Activated CD4-positive, CD25-positive, alpha-beta regulatory T cell treated with anti-CD3 and anti-CD28 coated beads, Interleukin-2, amount 50 U/mL, for 16 hours (primary cell): ENCODE measurements around the gene TFRC.
"Not testable (repeated sequence)": the region's sequence is repeated elsewhere in the genome, so short reads cannot be mapped to it uniquely, and the experiment has no call there.

Source experiments
- DNase-seq: peaks from one replicate; pipeline ENCODE4 v3.0.0-alpha.2; 2020; ENCODE audit warnings: low read depth, low spot score

The TFRC gene

DNA sequence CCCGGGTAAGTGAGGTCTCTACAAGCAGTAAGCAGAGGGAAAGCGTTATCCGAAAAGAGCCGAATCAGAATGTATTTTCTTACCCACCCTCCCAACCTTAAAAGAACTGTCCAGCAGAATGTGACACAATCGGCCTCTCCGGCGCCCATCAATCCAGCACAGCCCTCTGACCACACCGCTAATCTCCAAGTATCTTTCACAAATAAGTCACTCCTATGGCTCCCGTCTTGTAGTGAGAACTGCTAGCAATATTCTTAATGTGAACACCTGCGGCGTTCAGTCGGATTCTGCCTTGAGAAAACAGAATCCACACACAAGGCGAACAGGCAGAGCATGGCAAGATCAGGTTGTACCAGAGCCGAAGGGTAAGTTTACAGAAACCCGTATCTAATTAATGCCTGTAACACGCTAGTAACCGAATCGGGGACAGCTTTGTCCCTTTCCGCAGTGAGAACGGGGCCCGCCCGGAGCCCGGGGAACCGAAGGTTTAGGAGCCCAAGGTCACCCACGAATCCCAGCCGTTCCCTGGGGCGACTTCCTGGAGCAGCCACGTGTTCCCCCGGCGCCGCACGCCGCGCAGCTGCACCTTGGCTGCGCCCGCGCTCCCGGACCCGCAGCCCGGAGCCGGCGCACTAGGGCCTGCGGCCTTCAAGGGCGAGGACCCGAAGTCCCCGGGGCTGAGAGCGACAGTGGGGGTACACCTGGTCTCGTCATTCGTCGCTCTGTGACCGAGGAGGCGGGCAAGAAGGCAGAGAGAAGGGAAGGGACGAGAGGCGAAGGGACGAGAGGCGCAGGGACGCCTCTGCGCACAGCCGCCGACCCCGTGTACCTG, 672 bp downstream of the TFRC start:
- peak; percentile 23 for DNase-seq

DNA sequence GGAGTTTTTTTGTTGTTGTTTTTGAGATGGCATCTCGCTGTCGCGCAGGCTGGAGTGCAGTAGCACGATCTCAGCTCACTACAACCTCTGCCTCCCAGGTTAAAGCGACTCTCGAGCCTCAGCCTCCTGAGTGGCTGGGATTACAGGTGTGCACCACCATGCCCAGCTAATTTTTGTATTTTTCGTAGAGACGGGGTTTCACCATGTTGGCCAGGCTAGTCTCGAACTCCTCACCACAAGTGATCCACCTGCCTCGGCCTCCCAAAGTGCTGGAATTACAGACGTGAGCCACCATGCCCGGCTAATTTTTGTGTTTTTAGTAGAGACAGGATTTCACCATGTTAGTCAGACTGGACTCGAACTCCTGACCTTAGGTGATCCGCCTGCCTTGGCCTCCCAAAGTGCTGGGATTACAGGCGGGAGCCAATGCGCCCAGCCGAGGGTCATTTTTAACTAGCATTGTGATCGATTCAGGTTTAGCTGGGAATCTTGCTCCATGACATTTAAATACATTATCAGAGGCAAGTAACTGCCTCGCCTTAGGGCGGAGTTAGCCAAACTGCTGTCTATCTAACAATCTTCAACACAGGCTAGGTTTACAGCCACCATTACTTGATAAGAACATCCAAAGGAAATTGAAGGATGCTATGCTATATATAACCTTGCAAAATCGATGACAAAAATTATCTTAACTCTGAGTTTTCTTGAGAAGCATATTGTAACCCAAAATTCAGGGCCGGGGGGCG, 1.6 kb downstream of the TFRC start:
- not testable (repeated sequence) for DNase-seq

DNA sequence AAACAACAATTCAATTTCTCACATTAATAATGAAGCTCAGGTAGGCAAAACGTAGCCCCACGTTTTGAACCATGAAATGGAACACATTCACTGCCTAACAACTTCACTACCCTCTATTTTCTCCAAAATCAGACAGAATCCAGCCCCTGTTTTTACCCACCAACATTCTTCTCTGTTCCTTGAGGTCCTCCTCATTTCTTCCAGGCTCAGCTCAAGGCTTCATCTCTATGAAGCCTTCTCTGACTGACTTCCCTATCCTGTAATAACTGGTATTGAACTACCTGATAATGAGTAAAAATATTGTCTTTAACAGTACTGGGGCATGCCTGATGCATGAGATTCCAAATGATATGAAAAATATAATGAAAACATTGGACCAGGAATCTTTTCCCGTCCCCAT, 2.2 kb downstream of the TFRC start:
- no peak for DNase-seq

DNA sequence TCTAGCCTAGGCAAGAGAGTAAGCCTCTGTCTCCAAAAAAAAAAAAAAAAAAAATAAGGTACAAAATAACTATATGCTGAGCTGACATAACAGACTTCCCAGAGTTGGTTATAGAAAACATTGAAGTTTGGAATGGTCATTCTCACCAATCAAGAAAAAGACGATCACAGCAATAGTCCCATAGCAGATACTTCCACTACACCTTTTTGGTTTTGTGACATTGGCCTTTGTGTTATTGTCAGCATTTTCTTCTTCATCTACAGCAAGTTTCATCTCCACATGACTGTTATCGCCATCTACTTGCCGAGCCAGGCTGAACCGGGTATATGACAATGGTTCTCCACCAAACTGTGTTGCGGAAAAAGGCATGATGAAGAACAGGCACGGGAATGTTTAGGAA, 6.9 kb downstream of the TFRC start:
- no peak for DNase-seq

DNA sequence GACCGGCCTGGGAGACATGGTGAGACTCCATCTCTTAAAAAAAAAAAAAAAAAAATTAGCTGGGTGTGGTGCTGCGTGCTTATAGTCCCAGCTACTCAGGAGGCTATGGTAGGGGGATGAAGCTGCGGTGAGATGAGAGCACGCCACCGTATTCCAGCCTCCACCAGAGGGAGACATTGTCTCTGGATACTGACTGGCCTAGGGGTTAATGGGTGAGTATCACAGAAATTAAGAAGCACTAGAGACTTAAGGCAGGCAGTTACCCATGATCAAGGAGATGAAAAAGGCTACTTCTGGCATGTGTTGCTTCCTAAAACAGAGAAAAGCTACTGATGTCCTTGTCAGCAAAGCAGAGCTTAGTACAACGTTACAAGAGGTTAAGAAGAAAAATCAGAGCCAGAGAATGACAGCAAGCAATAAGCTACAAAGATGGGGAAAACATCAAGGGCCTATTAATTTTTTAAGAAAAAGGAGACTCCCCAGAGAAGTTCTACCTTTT, 8.6 kb downstream of the TFRC start:
- DNase-seq = peak; percentile 52

DNA sequence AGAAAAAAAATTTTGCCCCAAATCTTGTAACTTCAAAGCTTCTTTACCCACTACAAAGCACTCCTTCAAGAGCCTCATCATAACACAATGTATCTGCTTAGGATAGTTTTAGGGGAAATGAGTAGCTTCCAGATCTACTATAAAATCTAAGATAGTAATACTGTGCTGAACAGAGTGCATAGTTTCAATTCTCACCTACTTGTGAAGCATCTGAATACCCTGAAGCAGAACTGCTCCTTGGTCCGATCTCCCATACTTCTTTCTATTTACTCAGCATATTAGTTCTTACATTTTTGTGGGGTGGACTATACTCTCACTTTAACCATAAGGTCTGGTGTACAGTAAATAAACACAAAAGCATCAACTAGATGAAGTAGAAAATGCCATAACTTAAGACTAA, 9.6 kb downstream of the TFRC start:
- no peak for DNase-seq

DNA sequence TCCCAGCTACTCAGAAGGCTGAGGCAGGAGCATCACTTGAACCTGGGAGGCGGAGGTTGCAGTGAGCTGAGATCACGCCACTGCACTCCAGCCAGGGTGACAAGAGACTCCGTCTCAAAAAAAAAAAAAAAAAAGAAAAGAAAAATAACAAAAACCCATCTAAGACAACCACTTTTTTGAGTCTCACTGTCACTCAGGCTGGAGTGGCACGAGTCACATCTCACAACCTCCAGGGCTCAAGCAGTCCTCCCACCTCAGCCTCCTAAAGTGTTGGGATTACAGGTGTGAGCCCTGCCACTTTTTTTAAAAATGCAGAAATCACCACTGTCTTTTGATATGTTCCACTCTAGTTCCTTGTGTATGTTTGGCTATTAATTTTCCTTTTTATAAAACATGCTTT, 13.1 kb downstream of the TFRC start:
- DNase-seq = not testable (repeated sequence)

DNA sequence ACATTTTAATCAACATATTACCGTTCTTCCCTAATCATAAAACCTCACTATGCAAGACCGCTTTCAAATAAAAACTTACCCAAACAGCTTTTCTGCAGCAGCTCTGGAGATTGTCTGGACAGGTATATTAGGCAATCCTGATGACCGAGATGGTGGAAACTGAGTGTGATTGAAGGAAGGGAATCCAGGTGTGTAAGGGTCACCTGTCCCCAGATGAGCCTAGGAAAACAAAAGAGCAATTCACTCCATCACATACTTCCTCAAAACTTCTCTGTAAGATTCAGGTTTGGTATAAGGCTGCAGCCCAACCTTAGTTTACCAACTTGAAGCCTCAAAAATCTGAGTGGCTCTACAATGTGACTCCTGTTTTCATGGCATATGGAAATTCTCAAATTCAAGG, 14.5 kb downstream of the TFRC start:
- no peak for DNase-seq

DNA sequence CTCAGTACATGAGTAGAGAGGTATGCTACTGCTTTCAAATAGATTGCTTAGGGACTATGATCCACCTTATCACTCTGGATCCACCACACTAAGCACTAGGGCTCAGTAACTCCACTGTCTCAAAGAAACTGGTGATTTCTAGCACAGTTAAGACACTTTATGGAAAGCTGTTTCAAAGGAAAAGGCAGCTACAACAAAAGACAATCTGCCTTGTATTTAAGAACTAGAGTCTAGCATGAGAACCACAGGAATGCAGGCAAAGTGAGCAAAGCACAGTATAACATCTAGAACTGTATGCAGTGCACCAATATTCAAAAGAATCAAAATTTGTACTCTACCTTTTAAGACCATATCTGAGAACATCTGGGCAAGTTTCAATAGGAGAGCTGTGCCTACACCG, 17.9 kb downstream of the TFRC start:
- no peak for DNase-seq

DNA sequence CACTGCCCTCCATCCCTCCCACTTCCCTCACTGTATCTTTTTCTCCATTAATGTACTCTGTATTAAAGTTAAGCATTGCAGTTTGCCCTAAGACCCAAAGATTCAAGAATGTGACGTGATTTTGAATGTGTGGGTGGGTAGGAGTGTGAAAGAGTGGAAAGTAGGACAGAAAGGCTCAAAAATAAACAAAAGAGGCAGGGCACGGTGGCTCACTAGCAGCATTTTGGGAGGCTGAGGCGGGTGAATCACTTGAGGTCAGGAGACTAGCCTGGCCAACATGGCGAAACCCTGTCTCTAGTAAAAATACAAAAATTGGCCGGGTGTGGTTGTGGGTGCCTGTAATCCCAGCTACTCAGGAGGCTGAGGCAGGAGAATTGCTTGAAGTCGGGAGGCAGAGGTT, 18.4 kb downstream of the TFRC start:
- DNase-seq = no peak

DNA sequence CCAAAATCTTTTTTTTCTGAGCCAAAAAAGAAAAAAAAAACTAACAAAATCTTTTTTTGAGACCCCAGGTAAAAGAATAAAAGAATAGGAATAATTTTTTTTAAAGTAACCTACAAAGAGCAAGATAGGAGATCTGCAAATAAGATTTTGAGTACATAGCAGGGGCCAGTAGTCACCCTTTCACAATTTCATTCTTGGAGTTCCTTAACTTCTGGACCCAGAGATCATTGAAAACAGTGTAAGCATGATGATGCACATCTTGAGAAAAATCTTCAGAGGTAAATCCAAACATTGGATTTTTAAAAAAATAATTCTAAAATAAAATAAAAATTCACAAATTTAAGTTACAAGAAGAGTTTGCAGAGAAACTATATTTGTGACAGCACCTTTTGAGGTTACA, 18.8 kb downstream of the TFRC start:
- no peak for DNase-seq

DNA sequence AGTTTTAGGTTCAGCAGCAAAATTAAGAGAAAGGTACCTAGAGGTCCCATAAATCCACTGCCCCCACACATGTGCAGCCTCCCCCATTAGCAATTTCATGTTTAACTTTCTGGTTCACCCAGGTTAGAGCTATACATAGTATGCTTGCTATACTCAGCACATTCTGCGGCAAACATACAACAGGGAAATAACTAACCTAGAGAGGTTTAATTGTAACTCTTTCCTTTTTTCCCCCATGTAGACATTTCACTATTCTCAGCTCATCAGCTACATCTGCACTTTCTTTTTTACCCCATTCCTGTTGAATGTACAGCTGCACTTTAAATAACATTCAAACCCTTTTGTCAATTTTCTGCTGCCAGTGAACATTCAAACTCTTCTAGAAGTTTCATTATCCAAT, 21.1 kb downstream of the TFRC start:
- DNase-seq = no peak

DNA sequence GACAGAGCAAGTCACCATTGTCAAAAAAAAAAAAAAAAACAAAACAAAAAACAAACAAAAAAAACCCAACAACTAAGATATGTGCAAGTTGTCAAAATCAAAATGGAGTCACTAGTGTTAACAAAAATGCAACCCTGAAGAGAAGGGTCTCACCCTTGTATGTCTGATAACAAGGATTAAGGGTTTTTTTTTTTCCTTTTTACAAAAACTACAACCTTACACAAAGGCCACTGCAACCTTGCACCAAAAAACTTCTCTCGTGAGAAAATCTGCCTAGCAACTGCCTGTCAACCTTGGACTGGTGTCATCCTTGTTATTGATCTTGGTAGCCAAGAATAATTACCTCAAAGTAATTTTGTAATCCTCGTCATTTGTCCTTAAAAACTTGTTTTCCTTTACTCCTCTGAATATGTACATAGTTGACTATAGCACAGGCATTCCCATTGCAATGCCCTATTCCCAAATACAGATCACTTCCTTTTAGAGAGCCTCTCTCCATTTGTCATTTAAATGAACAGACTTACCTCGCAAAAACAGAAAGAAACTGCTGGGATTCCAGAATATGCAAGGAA, 24.0 kb downstream of the TFRC start:
- DNase-seq = no peak

DNA sequence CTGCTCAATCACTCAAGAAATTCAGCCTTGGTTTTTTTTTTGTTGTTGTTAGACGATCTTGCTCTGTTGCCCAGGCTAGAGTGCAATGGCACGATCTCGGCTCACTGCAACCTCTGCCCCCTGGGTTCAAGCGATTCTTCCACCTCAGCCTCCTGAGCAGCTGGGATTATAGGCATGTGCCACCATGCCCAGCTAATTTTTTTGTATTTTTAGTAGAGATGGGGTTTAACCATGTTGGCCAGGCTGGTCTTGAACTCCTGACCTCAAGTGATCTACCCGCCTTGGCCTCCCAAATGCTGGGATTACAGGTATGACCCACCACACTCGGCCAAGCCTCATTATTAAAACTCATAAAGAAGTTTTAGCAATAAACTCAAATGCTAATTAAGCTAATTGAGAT, 25.5 kb downstream of the TFRC start:
- not testable (repeated sequence) for DNase-seq

DNA sequence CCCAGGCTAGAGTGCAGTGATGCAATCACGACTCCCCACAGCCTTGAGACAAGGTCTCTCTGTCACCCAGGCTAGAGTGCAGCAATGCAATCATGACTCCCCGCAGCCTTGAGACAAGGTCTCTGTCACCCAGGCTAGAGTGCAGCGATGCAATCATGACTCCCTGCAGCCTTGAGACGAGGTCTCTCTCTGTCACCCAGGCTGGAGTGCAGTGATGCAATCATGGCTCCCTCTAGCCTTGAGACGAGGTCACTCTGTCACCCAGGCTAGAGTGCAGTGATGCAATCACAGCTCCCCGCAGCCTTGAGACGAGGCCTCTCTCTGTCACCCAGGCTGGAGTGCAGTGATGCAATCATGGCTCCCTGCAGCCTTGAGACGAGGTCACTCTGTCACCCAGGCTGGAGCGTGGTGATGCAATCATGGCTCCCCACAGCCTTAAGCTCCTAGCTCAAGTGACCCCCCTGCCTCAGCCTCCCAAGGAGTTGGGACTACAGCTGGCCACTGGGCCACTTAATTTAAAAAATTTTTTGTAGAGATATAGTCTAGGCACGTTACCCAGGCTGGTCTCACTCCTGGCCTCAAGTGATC, 26.1 kb downstream of the TFRC start:
- no peak for DNase-seq

DNA sequence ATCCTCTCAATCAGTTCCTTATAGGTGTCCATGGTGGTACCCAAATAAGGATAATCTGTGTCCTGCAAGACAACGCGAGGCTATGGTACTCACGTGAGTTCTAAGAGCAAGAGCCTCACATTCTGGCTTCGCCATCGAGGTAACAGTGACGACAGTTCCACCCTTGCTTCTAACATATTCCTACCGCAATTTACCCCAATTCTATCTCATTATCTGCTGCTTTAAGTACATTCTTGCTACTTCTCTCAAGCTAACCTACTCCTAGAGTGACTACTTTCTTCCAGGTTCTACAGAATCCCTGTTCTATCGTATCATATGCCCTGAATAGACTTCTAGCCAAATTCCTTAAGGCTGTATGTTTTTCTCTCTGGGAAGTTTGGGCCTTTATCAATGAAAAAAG, 26.6 kb downstream of the TFRC start:
- no peak for DNase-seq

DNA sequence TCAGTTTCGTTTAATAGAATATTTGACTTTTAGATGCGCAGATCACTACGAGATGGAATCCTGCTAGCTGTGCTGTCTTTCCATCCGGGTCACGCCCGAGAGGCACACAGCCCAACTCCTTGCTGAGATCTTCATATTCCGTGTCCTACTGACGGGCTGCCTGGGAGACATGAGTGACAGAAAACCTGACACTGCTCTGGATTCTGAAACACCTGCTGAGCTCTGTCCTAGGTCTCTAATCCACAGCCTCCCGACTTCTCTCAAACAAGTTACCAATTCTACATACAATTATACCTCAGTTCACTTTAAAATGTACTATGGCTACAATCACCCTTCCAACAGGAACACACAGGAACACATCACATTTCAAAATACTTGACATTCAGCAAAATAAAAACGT, 27.2 kb downstream of the TFRC start:
- no peak for DNase-seq

DNA sequence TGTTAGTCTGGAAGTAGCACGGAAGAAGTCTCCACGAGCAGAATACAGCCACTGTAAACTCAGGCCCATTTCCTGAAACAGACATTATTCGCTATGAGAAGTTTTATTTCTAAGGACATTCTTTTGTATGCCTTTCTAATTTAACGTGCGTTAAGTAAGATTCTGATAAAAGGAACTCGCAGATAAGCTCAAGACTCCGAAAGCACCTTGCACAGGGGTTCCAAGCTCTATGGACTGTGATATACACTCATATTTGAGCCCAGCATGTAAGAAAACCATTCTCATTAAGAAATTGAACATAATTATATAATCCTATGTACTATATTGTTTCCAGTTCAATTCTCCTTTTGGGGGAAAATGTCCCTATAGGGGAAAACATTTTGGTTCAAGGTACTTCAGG, 28.4 kb downstream of the TFRC start:
- no peak for DNase-seq

DNA sequence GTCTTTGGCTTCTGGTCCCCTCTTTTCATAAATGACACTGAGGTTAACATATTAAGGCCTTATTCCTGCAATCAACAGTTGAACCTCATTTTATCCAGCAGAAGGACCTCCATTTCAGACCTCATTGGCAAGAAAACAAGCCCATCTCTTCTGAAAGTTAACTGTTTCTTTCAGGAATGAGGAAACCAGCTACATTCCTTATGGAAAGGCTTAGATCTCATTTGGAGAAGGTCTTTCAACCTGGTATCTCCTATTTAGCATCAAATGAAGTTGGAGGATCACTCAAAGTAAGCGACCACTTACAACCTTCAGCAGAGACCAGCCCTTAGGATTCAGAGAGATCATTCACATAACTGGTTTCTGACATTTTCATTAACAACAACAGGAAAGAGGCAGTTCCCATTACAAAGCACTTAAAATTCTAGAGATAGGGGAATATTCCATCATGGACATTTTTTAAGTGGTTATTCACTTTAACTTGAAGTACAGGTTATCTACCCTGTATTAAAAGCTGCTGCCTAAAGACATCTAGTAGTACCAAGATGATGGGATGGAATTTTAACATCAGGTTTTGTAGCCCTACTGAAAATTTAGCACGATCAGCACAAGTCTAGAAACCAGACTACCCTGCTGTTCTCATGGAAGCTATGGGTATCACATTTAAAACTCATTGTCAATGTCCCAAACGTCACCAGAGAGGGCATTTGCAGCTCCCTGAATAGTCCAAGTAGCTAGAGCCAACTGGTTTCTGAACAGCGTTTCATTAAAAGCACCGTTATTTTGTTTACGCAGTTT, 30.4 kb downstream of the TFRC start:
- no peak for DNase-seq

DNA sequence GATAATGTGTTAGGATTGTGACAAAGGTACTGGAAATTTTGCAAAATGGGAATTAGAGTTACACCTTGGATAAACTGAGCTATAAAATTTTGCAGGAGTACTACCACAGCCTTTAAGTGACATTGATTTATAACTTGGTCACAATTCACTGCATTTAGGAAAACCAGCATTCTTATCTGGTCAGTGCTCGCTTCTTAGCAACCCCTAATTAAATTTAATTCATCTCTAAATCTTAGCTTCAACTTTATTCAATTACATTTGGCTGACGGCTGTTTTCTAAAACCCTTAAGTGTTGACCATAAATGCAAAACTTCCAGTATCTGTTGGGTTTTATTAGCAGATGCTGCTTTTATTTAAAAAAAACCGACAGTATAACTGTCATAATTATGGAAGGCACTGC, 31.3 kb downstream of the TFRC start:
- DNase-seq = no peak

DNA sequence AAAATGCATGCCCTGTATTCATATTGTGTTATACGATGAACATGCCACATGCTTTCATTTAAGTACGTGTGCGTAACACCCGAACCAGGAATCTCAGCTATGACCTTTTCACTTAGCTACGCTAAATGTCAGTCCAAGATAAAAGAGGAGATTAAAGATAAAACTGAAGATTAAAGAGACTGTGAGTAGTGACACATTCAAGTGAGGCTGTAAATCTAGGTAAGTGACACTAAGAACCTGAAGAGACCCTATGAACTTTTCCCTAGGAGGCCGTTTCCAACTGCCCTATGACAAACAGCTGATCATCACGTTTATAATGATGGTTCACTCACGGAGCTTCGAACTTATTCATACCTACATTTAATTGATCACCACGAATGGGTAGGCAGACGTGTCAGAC, 32.2 kb downstream of the TFRC start:
- DNase-seq = no peak
